Measurements from ENCODE around the gene NSG1.

DNA sequence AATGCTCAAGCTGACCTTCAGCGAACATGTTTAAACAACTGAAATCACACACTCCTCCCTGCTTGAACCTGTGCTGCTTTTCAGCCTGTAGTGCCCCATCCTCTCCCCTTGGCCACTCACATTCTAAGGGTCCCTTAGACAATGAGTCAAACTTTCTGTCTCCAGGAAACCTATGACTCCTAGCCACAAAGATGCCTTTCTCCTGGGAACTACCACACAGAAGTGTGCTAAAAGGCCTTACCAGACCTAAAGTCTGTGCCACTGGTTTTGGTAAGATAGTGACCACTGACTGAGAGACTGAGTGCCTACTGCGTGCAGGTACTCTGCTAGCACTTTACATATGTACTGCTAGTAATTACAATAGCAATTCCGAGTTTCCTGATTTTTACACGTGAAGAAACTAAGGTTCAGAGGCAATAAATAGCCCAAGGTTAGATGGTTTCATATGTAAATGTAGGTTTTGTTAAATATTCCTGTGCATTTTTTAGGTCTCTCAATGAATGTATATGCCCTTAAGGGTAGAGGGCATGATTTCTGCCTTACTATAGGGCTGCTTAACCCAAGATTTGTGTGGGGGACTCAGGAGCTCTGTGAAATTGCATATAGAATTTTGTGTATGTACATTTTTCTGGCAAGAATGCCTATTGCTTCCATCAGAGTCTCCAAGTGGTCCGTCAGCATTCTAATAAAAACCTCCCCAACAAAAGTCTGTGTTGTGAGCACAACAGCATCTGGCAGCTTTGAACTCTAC, 71.1 kb downstream of the NSG1 start:
- TF ChIP-seq, protein P1, sequence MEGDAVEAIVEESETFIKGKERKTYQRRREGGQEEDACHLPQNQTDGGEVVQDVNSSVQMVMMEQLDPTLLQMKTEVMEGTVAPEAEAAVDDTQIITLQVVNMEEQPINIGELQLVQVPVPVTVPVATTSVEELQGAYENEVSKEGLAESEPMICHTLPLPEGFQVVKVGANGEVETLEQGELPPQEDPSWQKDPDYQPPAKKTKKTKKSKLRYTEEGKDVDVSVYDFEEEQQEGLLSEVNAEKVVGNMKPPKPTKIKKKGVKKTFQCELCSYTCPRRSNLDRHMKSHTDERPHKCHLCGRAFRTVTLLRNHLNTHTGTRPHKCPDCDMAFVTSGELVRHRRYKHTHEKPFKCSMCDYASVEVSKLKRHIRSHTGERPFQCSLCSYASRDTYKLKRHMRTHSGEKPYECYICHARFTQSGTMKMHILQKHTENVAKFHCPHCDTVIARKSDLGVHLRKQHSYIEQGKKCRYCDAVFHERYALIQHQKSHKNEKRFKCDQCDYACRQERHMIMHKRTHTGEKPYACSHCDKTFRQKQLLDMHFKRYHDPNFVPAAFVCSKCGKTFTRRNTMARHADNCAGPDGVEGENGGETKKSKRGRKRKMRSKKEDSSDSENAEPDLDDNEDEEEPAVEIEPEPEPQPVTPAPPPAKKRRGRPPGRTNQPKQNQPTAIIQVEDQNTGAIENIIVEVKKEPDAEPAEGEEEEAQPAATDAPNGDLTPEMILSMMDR (IDR thresholded peaks at IDR 0.05), result no peak
- TF ChIP-seq POLR2AphosphoS5 (IDR thresholded peaks at IDR 0.05) (no peak), POLR2A (IDR thresholded peaks at IDR 0.05) (no peak)
